ENCODE measurements around the gene ZFPM1.
A peak's percentile ranks its signal among the peaks of the same experiment; 100 is the strongest.

DNA sequence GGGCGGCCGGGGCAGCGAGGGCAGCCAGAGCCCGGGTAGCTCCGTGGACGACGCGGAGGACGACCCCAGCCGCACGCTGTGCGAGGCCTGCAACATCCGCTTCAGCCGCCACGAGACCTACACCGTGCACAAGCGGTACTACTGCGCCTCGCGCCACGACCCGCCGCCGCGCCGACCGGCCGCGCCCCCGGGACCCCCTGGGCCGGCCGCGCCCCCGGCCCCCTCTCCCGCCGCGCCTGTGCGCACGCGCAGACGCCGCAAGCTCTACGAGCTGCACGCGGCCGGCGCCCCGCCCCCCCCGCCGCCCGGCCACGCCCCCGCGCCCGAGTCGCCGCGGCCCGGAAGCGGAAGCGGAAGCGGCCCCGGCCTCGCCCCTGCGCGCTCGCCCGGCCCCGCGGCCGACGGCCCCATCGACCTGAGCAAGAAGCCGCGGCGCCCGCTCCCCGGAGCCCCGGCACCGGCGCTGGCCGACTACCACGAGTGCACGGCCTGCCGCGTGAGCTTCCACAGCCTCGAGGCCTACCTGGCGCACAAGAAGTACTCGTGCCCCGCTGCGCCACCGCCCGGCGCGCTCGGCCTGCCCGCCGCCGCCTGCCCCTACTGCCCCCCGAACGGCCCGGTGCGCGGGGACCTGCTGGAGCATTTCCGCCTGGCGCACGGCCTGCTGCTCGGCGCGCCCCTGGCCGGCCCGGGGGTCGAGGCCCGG lies 81.0 kb downstream of the ZFPM1 start:
- peak in 1 of 6 experiments; percentile 13 for TF ChIP-seq CTCF (IDR thresholded peaks at IDR 0.05)
- TF ChIP-seq POLR2A (IDR thresholded peaks at IDR 0.05) = peak in 1 of 2 donors; percentile 70

Measured in thyroid gland (tissue), 4 donors.